ENCODE measurements around the gene NEK9.
A peak's percentile ranks its signal among the peaks of the same experiment; 100 is the strongest.
"Not testable (repeated sequence)": the region's sequence is repeated elsewhere in the genome, so short reads cannot be mapped to it uniquely, and the experiment has no call there.

Gene NEK9

GRCh38 chr14:75126679-75127473 lies at the start of gene NEK9:
NEK9 (minus strand) TSS chr14:75127048; CDS start chr14:75126921, 127 bp downstream.
- DNase-seq: peak; percentile 87

GRCh38 chr14:75176142-75176820 lies 49.4 kb upstream of the NEK9 start, which contains the start of gene TMED10:
TMED10 (minus strand) TSS chr14:75176612; CDS start chr14:75176579, 33 bp downstream.
- DNase-seq: peak; percentile 88

GRCh38 chr14:75175677-75176141 lies 48.9 kb upstream of the NEK9 start:
- no peak for DNase-seq

GRCh38 chr14:75174066-75174465 lies 47.2 kb upstream of the NEK9 start:
- DNase-seq: no peak

- no peak for DNase-seq
Measured at GRCh38 chr14:75170772-75171171, 43.9 kb upstream of the NEK9 start.

DNA sequence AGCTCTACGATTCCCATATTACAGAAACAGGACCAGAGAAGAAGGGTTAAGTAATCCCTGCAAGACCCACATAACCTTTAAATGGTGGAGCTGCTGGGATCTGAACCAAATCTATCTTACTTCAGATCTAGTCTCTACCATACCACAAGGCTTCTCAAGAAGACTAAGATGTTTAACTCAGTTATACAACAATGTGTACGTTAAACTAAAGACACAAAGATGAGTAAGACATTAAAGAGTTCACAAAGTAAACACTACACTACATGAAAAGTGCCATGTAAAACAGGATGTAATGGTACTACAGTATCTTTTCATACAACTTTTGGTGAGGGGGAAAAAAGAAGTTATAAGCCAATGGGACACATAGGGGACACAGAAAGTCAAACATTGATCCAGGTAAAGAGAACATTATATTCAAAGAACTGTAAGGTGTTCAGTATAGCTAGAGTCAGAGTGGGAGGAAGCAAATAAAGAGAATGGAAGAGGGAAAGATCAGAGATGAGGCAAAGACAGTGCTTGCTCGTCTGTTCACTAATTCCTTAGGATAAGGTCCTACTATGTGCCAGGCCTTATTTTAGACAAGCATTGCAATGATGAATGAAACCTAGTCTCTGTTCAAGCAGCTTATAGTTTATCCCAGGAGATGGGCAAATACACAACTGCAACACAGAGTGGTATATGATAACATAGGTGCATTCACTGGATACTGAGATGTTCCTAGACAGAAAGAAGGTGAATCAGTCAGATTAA lies 41.9 kb upstream of the NEK9 start:
- DNase-seq: no peak

DNA sequence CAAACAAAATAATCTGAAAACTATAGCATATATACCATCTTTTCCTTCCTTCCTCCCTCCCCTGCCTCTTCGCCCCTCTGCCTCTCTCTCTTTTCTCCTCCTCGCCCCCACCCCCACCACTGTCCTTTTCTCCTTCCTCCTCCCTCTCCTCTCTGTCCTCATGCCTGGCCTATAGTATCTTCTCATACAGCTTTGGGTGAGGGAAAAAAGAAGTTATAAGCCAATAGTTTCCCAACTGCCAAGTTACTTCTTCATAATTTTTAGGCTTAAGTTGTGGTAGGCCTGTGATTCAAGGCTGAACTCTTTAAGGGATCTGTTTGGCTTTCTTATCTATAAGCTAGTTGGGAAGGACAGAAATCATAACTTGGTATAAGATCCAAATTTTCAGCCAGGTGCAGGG lies 40.5 kb upstream of the NEK9 start:
- DNase-seq: no peak

DNA sequence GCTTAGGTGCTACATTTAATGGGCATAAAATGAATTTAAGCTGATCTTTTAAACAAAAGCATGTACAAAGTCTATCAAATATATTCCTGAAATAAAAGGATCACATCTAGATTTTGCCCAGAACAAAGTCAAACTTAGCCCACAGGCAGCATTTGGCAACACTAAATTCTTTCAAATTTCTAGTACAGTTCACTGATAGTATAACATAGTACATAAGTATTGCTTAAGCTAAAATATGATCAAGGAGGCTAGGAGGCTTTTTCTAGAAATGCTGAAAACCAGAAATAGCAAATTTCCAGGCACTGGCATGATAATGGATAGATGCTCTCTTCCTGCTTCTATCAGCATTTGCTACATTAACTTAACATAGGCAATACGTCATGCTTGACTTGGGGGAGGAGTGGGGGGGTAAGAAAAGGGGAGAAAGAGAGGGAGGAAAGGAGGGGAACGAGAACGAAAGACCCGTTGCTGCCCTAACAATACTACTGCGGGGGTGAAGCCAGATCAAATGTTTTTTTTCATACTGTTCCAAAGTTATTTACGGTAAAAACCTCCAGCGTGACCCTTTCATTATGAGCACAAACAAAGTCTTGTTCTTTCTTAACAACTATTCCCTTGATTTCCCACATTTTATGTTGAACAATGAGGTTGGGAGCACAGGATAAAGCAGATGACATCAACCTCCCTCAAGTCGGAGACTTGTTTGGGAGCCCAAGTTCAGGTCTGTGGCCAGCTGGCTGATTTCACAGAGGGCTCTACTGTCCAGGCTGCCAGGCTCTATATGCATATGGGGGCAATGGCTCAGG lies 38.9 kb upstream of the NEK9 start:
- no peak for DNase-seq

- DNase-seq: no peak
Measured at GRCh38 chr14:75164809-75165208, 38.0 kb upstream of the NEK9 start.

DNA sequence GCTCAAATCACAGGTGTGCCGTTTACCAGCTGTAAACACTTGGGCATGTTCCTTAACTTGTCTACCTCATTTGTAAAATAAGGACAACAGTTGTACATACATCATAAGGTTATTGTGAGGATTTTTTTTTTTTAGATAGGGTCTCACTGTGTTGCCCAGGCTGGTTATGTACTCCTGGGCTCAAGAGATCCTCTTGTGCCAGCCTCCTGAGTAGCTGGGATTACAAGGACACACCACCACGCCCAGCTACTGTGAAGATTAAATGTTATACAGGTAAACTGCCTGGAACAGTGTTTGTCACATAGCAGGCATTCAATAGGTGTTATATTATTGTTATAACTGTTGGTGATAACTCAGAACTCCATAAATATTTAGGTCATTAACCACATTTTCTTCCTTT lies 36.8 kb upstream of the NEK9 start:
- no peak for DNase-seq

- DNase-seq: no peak
Measured at GRCh38 chr14:75162631-75163030, 35.8 kb upstream of the NEK9 start.

GRCh38 chr14:75158843-75159614 lies 32.2 kb upstream of the NEK9 start:
- no peak for DNase-seq

DNA sequence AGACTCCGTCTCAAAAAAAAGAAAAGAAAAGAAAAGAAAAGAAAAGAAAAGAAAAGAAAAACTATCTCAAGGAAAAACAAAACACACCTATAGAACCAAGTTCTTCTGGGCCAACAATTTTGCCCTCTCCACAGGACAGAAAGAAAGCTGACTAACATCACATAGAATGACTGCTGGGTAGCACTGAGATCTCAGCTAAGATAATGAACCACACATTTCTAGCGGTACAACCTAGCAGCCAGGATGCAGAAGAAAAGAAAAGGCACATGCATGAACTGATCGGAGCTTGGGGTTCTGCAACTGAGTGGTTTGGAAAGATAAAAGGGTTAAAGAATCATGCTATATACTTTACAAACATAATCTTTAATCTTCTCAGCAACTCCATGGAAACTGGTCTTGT lies 30.1 kb upstream of the NEK9 start:
- DNase-seq: no peak

- DNase-seq: no peak
Measured at GRCh38 chr14:75156111-75156510, 29.3 kb upstream of the NEK9 start.

DNA sequence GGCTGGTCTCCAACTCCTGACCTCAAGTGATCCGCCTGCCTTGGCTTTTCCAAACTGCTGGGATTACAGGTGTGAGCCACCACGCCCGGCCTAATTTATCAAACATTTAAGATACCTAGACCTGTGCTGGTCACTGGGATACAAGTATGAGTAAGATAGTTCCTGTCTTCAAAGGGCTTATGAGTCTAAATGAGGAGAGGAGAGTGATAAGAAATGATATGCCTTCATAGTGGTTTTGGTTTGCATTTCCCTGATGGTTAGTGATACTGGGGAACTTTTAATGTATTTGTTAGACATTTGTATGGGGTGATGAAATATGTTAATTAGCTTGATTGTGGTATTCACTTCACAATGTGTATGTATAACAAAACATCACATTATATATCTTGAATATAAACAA lies 28.3 kb upstream of the NEK9 start:
- no peak for DNase-seq

DNA sequence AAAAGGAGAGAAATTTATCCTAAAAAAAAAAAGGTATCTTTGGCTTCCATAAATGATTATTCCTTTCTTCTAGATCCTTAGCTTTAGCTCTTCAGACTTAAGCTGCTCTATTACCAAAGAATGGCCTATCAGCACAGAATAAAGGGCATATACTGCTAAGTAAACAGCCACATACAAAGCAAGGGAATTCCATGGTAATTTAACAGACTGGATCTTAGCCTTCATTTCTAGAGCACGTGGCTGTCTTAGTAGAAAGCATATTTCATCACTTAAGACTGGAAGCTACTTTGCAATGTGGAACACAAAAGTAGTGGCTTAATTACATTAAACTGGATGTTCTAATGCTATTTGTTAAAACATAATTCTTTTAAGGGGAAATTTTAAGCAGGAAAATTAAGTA lies 26.4 kb upstream of the NEK9 start:
- no peak for DNase-seq

DNA sequence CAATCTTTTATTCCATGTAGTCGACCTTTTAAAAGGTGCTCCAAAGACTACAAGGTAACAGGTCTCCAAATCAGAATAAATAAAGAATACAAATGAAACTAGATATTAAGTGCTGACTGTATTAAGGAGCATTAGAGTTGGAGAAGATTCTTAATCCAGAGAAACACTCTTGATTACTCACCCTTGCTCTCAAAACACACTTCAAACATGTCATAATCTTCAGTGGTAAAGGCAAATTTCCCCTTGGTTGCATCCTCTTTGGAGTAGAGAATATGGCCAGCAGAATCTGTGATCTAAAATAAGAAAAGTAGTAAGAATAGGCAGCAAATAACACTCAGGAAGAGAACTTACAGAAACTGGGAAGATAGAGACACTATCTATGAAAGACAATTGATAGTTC lies 25.0 kb upstream of the NEK9 start:
- DNase-seq: no peak

DNA sequence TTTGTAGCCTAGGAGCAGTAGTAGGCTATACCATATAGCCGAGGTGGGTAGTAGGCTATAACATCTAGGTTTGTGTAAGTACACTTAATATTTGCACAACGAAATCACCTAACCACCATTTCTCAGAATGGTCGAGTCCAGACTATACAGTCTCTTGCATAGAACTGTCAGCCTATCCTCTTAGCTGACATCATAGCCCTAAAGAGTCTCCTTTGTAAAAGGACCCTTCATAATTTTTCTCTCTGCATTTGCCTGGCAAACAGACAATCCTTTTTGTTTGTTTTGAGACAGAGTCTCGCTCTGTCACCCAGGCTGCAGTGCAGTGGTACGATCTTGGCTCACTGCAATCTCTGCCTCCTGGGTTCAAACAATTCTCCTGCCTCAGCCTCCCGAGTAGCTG lies 23.8 kb upstream of the NEK9 start:
- DNase-seq: not testable (repeated sequence)

DNA sequence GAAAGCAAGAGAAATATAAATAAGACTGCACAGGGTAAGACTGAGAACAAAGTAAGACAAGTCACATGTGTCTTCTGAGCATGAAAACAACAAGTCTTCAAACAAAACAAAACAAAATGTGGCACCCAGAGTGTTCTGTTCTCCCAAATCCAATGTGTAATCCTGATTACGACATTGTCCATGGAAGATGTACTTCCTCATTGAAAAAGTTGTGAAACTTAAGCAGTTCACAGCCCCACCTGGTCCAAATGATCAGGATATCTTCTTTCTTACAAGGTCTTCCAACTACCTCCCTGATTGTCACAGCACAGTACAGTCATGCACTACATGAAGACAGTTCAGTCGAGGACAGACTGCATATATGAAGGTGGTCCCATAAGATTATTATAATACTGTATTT lies 23.3 kb upstream of the NEK9 start:
- DNase-seq: no peak

DNA sequence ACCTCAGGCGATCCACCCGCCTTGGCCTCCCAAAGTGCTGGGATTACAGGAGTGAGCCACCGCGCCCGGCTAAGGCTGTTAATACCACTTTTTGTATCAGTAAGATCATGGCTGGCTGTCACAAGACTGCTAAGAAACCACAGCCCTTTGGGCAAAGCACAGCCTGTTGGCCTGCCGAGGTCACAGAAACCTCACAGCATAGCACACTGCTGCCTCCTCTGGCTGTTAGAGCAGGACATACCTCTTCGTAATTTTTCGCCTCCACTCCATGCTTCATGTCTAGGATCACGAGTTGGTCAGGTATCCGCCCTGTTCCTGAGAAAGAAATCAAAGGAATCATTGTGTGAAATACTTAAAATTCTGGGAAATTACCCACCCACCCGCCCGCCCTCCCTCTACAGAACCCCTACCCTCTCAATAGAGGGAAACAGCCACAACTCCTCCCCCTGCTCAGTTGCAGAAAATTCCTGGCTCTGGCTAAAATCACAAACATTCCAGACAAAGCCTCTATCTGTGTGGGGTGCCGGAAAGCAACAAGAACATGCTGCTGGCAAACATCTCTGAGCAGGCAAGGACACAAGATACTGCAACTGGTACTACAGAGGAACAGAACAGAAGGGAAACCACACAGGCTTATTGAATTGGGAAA lies 20.7 kb upstream of the NEK9 start:
- peak; percentile 61 for DNase-seq

DNA sequence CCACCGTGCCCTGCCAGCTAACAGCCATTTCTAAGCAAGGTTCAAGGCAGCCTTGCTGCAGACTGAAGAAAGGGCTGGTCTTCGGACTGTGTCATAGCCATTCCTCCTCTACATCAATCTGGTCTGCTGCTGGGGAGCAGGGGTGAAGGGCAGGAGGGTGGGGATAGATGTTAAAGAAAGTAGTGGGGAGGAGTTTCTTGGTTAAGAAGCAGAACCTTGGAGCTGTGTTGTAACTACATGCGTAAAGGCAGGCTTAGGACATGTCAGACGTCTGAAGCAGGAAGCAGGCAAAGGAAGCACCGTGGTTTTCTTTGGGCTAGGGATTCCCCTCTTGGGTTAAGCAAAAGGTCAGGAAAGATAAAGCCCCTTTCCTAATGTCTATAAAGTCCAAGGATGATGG lies 18.1 kb upstream of the NEK9 start:
- no peak for DNase-seq
